HEK293T (cell line): ENCODE results near the gene TEX9.

Experiments
- FOXM1 ChIP-seq: fragments of 450-650 bp; IDR thresholded peaks from 2 replicates; pipeline ENCODE4 v1.6.1; 2017; ENCODE audit warnings: mild to moderate bottlenecking, borderline replicate concordance
- TARDBP ChIP-seq: fragments of 450-650 bp; IDR thresholded peaks from 2 replicates; pipeline ENCODE4 v1.6.1; 2016

GRCh38 chr15:56365075-56365711, at the start of gene TEX9:
- TF ChIP-seq TARDBP (no peak), FOXM1 (no peak)
